NCI-H2081 treated with DMSO at 0.1 percent for 48 hours (cell line): ENCODE measurements around the gene GPR4.
"Not testable (repeated sequence)": the region's sequence is repeated elsewhere in the genome, so short reads cannot be mapped to it uniquely, and the experiment has no call there.

Experiments used
- DNase-seq: peaks from one replicate; lab custom pipeline; 2025; lab: John Stamatoyannopoulos, UW

The GPR4 gene

GRCh38 chr19:45601524-45602374 is at the start of gene GPR4:
Gene GPR4 (minus strand): TSS chr19:45602212. CDS start chr19:45591866, 10,346 bp downstream.
- DNase-seq = no peak

- DNase-seq = no peak
Observed at GRCh38 chr19:45650722-45651121, 48.7 kb upstream of the GPR4 start.

GRCh38 chr19:45646345-45646698 is 44.3 kb upstream of the GPR4 start:
- DNase-seq = no peak

GRCh38 chr19:45645631-45646344 is 43.8 kb upstream of the GPR4 start:
- DNase-seq = peak; percentile 30

GRCh38 chr19:45645068-45645630 is 43.1 kb upstream of the GPR4 start:
- DNase-seq = no peak

GRCh38 chr19:45643927-45644771 is 42.1 kb upstream of the GPR4 start:
- no peak for DNase-seq

GRCh38 chr19:45643024-45643926 is 41.3 kb upstream of the GPR4 start:
- peak; percentile 38 for DNase-seq

- DNase-seq = peak; percentile 10
Observed at GRCh38 chr19:45641274-45642105, 39.5 kb upstream of the GPR4 start.

GRCh38 chr19:45640849-45641273 is 38.8 kb upstream of the GPR4 start:
- no peak for DNase-seq

GRCh38 chr19:45638930-45639729 is 37.1 kb upstream of the GPR4 start, which contains the start of gene EML2:
Gene EML2 (minus strand): TSS chr19:45639397. CDS start chr19:45639376, 21 bp downstream.
- DNase-seq = no peak

- DNase-seq = no peak
Observed at GRCh38 chr19:45637890-45638667, 36.1 kb upstream of the GPR4 start.

GRCh38 chr19:45636902-45637301 is 34.9 kb upstream of the GPR4 start:
- no peak for DNase-seq

GRCh38 chr19:45636275-45636674 is 34.3 kb upstream of the GPR4 start:
- DNase-seq = no peak

- no peak for DNase-seq
Observed at GRCh38 chr19:45632468-45633196, 30.6 kb upstream of the GPR4 start.

- DNase-seq = no peak
Observed at GRCh38 chr19:45630463-45630862, 28.5 kb upstream of the GPR4 start.

GRCh38 chr19:45629704-45630103 is 27.7 kb upstream of the GPR4 start:
- no peak for DNase-seq

GRCh38 chr19:45628219-45628618 is 26.2 kb upstream of the GPR4 start:
- DNase-seq = not testable (repeated sequence)

- no peak for DNase-seq
Observed at GRCh38 chr19:45623984-45624383, 22.0 kb upstream of the GPR4 start.
